Stimulated activated CD4-positive, alpha-beta T cell treated with anti-CD3 and anti-CD28 coated beads, Interleukin-2, amount 100 ng/mL, for 24 hours (primary cell): ENCODE measurements around the gene TULP1.

Source experiments
- DNase-seq, 2 donors: peaks; one replicate each; pipeline ENCODE4 v3.0.0-alpha.2; 2020

Gene TULP1

GRCh38 chr6:35481226-35481625, 31.5 kb downstream of the TULP1 start:
- no peak for DNase-seq

- DNase-seq, result no peak
These were observed 32.5 kb downstream of the TULP1 start for GRCh38 chr6:35480176-35480575.

- no peak for DNase-seq
These were observed 34.4 kb downstream of the TULP1 start for GRCh38 chr6:35478259-35478658.

- no peak for DNase-seq
These were observed 35.0 kb downstream of the TULP1 start for GRCh38 chr6:35477551-35478179.

- no peak for DNase-seq
These were observed 35.7 kb downstream of the TULP1 start for GRCh38 chr6:35477028-35477427.

GRCh38 chr6:35476004-35476403, 36.7 kb downstream of the TULP1 start:
- DNase-seq, result no peak

GRCh38 chr6:35475573-35475972, 37.1 kb downstream of the TULP1 start:
- no peak for DNase-seq

- DNase-seq, result peak in 1 of 2 donors; percentile 31
These were observed 37.6 kb downstream of the TULP1 start for GRCh38 chr6:35474942-35475570.

GRCh38 chr6:35474131-35474941, 38.4 kb downstream of the TULP1 start:
- peak in 1 of 2 donors; percentile 55 for DNase-seq

GRCh38 chr6:35473850-35474130, 38.9 kb downstream of the TULP1 start:
- peak in 1 of 2 donors; percentile 49 for DNase-seq

GRCh38 chr6:35473075-35473849, 39.4 kb downstream of the TULP1 start:
- peak in 1 of 2 donors; percentile 42 for DNase-seq

GRCh38 chr6:35471836-35472345, 40.8 kb downstream of the TULP1 start:
- no peak for DNase-seq

- DNase-seq, result peak in 1 of 2 donors; percentile 16
These were observed 42.0 kb downstream of the TULP1 start for GRCh38 chr6:35470663-35471120.

- peak in 1 of 2 donors; percentile 50 for DNase-seq
These were observed 42.7 kb downstream of the TULP1 start for GRCh38 chr6:35469751-35470662.

GRCh38 chr6:35468980-35469750, 43.5 kb downstream of the TULP1 start:
- peak in 1 of 2 donors; percentile 53 for DNase-seq

- DNase-seq, result peak; percentile 96
These were observed 44.3 kb downstream of the TULP1 start, which contains the start of gene RPL10A for GRCh38 chr6:35468181-35468979. Gene RPL10A (plus strand): TSS chr6:35468401. CDS start chr6:35468435, 34 bp downstream.

GRCh38 chr6:35465646-35466045, 47.0 kb downstream of the TULP1 start:
- no peak for DNase-seq

- no peak for DNase-seq
These were observed 49.4 kb downstream of the TULP1 start for GRCh38 chr6:35463292-35463691.

GRCh38 chr6:35461270-35461669, 51.4 kb downstream of the TULP1 start:
- DNase-seq, result no peak

- no peak for DNase-seq
These were observed 54.8 kb downstream of the TULP1 start for GRCh38 chr6:35457907-35458306.
